Measurements from ENCODE around the gene SIN3A. TPM values are rescaled to one million over a fixed set of nuclear protein-coding genes. Genes with fewer than 3 reads are reported as not detected.

Gene SIN3A
- total and polyA plus RNA-seq, 2 experiments from 2014 or later, result 24.3 to 73.0 TPM

- Mint-ChIP-seq H3K27me3 (ENCODE audit: insufficient read depth, low read depth, poor library complexity) (peaks cover 13% of the 10 kb centered on the region), H3K27ac (no peak overlapping the region), H3K9me3 (no peaks in the 10 kb centered on the region), H3K4me1 (no peaks in the 10 kb centered on the region; the same call in 2 of the 3 replicates), H3K4me3 (no peak overlapping the region), H3K36me3 (ENCODE audit: low read depth) (peaks cover 14% of the 10 kb centered on the region)
- Histone ChIP-seq H4K20me1 (replicated peaks; ENCODE audit: insufficient read depth) (no peaks in the 10 kb centered on the region), H3K27ac (ENCODE audit: low read depth) (no peak overlapping the region), H3K4me1 (ENCODE audit: insufficient read depth) (no peaks in the 10 kb centered on the region), H3K9me2 (ENCODE audit: insufficient read depth) (no peaks in the 10 kb centered on the region), H3K4me3 (no peak overlapping the region), H3F3A (replicated peaks; ENCODE audit: low read depth) (no peaks in the 10 kb centered on the region), H3K36me3 (ENCODE audit: insufficient read depth) (no peaks in the 10 kb centered on the region), H3K79me2 (replicated peaks; ENCODE audit: insufficient read depth) (no peaks in the 10 kb centered on the region), H3K4me2 (no peak overlapping the region), H2AFZ (no peak overlapping the region), H3K27me3 (ENCODE audit: insufficient read depth) (no peaks in the 10 kb centered on the region)
- DNase-seq (ENCODE audit: low spot score), result no peak
- TF ChIP-seq NANOG (IDR thresholded peaks at IDR 0.05; ENCODE audit: borderline replicate concordance), result no peak
- no peak for ATAC-seq
Observed at GRCh38 chr15:75357976-75358673, 93.4 kb downstream of the SIN3A start.

- Histone ChIP-seq H3K4me1 (ENCODE audit: insufficient read depth) (no peaks in the 10 kb centered on the region), H3K4me3 (no peak overlapping the region), H3K9me2 (ENCODE audit: insufficient read depth) (no peaks in the 10 kb centered on the region), H3K79me2 (replicated peaks; ENCODE audit: insufficient read depth) (no peaks in the 10 kb centered on the region), H4K20me1 (replicated peaks; ENCODE audit: insufficient read depth) (no peaks in the 10 kb centered on the region), H3K4me2 (no peak overlapping the region), H3K27me3 (ENCODE audit: insufficient read depth) (no peaks in the 10 kb centered on the region), H2AFZ (no peak overlapping the region), H3K36me3 (ENCODE audit: insufficient read depth) (no peaks in the 10 kb centered on the region), H3F3A (replicated peaks; ENCODE audit: low read depth) (no peaks in the 10 kb centered on the region), H3K27ac (ENCODE audit: low read depth) (no peak overlapping the region)
- Mint-ChIP-seq H3K27me3 (ENCODE audit: insufficient read depth, low read depth, poor library complexity) (peaks cover 13% of the 10 kb centered on the region), H3K27ac (no peak overlapping the region), H3K4me1 (no peaks in the 10 kb centered on the region), H3K4me3 (no peak overlapping the region), H3K36me3 (ENCODE audit: low read depth) (peaks cover 11% of the 10 kb centered on the region; the same call in 2 of the 3 replicates), H3K9me3 (no peaks in the 10 kb centered on the region)
- TF ChIP-seq STAT1 (IDR thresholded peaks at IDR 0.05; ENCODE audit: unreplicated experiment) (no peak), JUNB (IDR thresholded peaks at IDR 0.05; ENCODE audit: unreplicated experiment) (no peak), NANOG (IDR thresholded peaks at IDR 0.05; ENCODE audit: borderline replicate concordance) (no peak), ZNF331 (CRISPR knock-in tag; IDR thresholded peaks at IDR 0.05; ENCODE audit: low read depth) (no peak), EZH2phosphoT487 (IDR thresholded peaks at IDR 0.05; ENCODE audit: unreplicated experiment) (no peak)
- DNase-seq (ENCODE audit: low spot score), result no peak
- no peak for ATAC-seq
Observed at GRCh38 chr15:75356517-75356916, 95.0 kb downstream of the SIN3A start.

- no peaks in the 10 kb centered on the region for H3K36me3 ChIP-seq (ENCODE audit: insufficient read depth)
- H3K27ac ChIP-seq (ENCODE audit: low read depth), result no peak overlapping the region
- H3K4me1 ChIP-seq (ENCODE audit: insufficient read depth), result no peaks in the 10 kb centered on the region
- no peak overlapping the region for H3K4me2 ChIP-seq
- Mint-ChIP-seq H3K4me3 (no peak overlapping the region), H3K4me1 (no peaks in the 10 kb centered on the region), H3K27ac (no peak overlapping the region), H3K9me3 (no peaks in the 10 kb centered on the region), H3K36me3 (ENCODE audit: low read depth) (peaks cover 11% of the 10 kb centered on the region; the same call in 2 of the 3 replicates), H3K27me3 (ENCODE audit: insufficient read depth, low read depth, poor library complexity) (peaks cover 13% of the 10 kb centered on the region)
- 0 out of 2 replicates have a peak, but pooled peaks cover under 1% of the 10 kb centered on the region for H3K9me2 ChIP-seq (ENCODE audit: insufficient read depth)
- H3K79me2 ChIP-seq (replicated peaks; ENCODE audit: insufficient read depth), result no peaks in the 10 kb centered on the region
- ATAC-seq (no peak), DNase-seq (ENCODE audit: low spot score) (no peak)
- no peaks in the 10 kb centered on the region for H3F3A ChIP-seq (replicated peaks; ENCODE audit: low read depth)
- H3K27me3 ChIP-seq (ENCODE audit: insufficient read depth), result no peaks in the 10 kb centered on the region
- H4K20me1 ChIP-seq (replicated peaks; ENCODE audit: insufficient read depth), result no peaks in the 10 kb centered on the region
- H3K4me3 ChIP-seq, result no peak overlapping the region
- no peak overlapping the region for H2AFZ ChIP-seq
- TF ChIP-seq CTCF (conservative IDR thresholded peaks at IDR 0.05; ENCODE audit: low read depth in 2 of 2) (no peak), ZNF462 (CRISPR knock-in tag; IDR thresholded peaks at IDR 0.05) (no peak), ZNF331 (CRISPR knock-in tag; IDR thresholded peaks at IDR 0.05; ENCODE audit: low read depth) (no peak), POLR2AphosphoS5 (IDR thresholded peaks at IDR 0.05; ENCODE audit: low read depth) (no peak), NANOG (IDR thresholded peaks at IDR 0.05; ENCODE audit: borderline replicate concordance) (no peak)
Observed at GRCh38 chr15:75356006-75356405, 95.5 kb downstream of the SIN3A start.

Measured in GM23338 (cell line).